Spleen (tissue), 7 donors: ENCODE data around the gene PPP2R5C.

Source experiments
- CTCF ChIP-seq, 11 experiments: fragments of 200-600 bp in 7 of 11; fragments of 450-650 bp in 4 of 11; sonication (generic) in 4 of 11; IDR thresholded peaks in 8 of 11; conservative IDR thresholded peaks in 3 of 11; 1 replicate in 7 of 11; 2 replicates in 4 of 11; pipeline versions ENCODE4 v1.4.0 to v1.8.0; 2016 to 2021; ENCODE audit warnings: antibody characterized with exemption in 11 of 11, inconsistent platforms in 4 of 11, mild to moderate bottlenecking in 1 of 11
- POLR2A ChIP-seq, 3 donors: fragments of 450-650 bp; IDR thresholded peaks; one replicate each; pipeline ENCODE4 v1.5.1; 2017; ENCODE audit warnings: antibody characterized with exemption in 3 of 3, mild to moderate bottlenecking in 1 of 3
- POLR2AphosphoS5 ChIP-seq, 3 donors: sonication (generic); formaldehyde crosslinking; IDR thresholded peaks; one replicate each; pipeline ENCODE4 v1.5.1; 2017; ENCODE audit warnings: antibody characterized with exemption in 3 of 3
- donor health status: DM: no; HTN: no; CAD: no; lungs with moderate emphysema.
- donor health status: DM: no; HTN: no; CAD: no.
- donor health status: DM: no; HTN: no; CAD: no.

- TF ChIP-seq POLR2AphosphoS5 (IDR thresholded peaks at IDR 0.05): peak in 2 of 3 donors; percentile 27 to 36
- no peak for TF ChIP-seq CTCF (IDR thresholded peaks at IDR 0.05 in 8 of 11, conservative IDR thresholded peaks at IDR 0.05 in 3 of 11)
- no peak for TF ChIP-seq POLR2A (IDR thresholded peaks at IDR 0.05)
These were observed 12.7 kb downstream of the PPP2R5C start for GRCh38 chr14:101774006-101774795.
